Activated CD8-positive, alpha-beta memory T cell treated with anti-CD3 and anti-CD28 coated beads for 48 hours (primary cell): ENCODE data around the gene NDFIP1.
"Not testable (repeated sequence)": the region's sequence is repeated elsewhere in the genome, so short reads cannot be mapped to it uniquely, and the experiment has no call there.

Experiments
- DNase-seq, 3 experiments: peaks; one replicate each; pipeline ENCODE4 v3.0.0-alpha.2; 2020; ENCODE audit warnings: low read depth in 2 of 3, low spot score in 2 of 3

NDFIP1 gene

GRCh38 chr5:142153674-142154448, 45.3 kb downstream of the NDFIP1 start:
- DNase-seq: no peak

GRCh38 chr5:142154449-142154841, 45.9 kb downstream of the NDFIP1 start:
- DNase-seq: not testable (repeated sequence)

- no peak for DNase-seq
Observed at GRCh38 chr5:142156839-142157463, 48.4 kb downstream of the NDFIP1 start.

- DNase-seq: no peak
Observed at GRCh38 chr5:142159354-142159753, 50.8 kb downstream of the NDFIP1 start.

GRCh38 chr5:142164315-142164714, 55.7 kb downstream of the NDFIP1 start:
- DNase-seq: no peak

GRCh38 chr5:142166754-142167153, 58.2 kb downstream of the NDFIP1 start:
- no peak for DNase-seq

- DNase-seq: no peak
Observed at GRCh38 chr5:142167458-142167857, 58.9 kb downstream of the NDFIP1 start.

- DNase-seq: no peak
Observed at GRCh38 chr5:142168365-142168764, 59.8 kb downstream of the NDFIP1 start.

GRCh38 chr5:142170254-142170953, 61.8 kb downstream of the NDFIP1 start:
- no peak for DNase-seq

GRCh38 chr5:142171270-142171669, 62.7 kb downstream of the NDFIP1 start:
- no peak for DNase-seq

- DNase-seq: no peak
Observed at GRCh38 chr5:142175039-142175438, 66.5 kb downstream of the NDFIP1 start.

GRCh38 chr5:142175461-142176142, 67.0 kb downstream of the NDFIP1 start:
- DNase-seq: no peak

- no peak for DNase-seq
Observed at GRCh38 chr5:142176255-142176654, 67.7 kb downstream of the NDFIP1 start.

GRCh38 chr5:142178651-142179050, 70.1 kb downstream of the NDFIP1 start:
- DNase-seq: no peak

GRCh38 chr5:142179776-142180387, 71.3 kb downstream of the NDFIP1 start:
- no peak for DNase-seq

GRCh38 chr5:142181096-142181495, 72.5 kb downstream of the NDFIP1 start:
- no peak for DNase-seq

- no peak for DNase-seq
Observed at GRCh38 chr5:142181547-142182163, 73.1 kb downstream of the NDFIP1 start.

GRCh38 chr5:142182840-142183239, 74.3 kb downstream of the NDFIP1 start:
- DNase-seq: no peak

- DNase-seq: no peak
Observed at GRCh38 chr5:142183561-142183960, 75.0 kb downstream of the NDFIP1 start.

GRCh38 chr5:142184988-142185387, 76.4 kb downstream of the NDFIP1 start:
- no peak for DNase-seq

GRCh38 chr5:142186514-142186856, 77.9 kb downstream of the NDFIP1 start:
- DNase-seq: no peak
